KOPT-K1 (cell line): ENCODE results near the gene SLC4A4.

Source experiments
- H3K27ac ChIP-seq: fragments of 200-600 bp; sonication (generic); 2 replicates; pipeline ENCODE4 v1.5.1; 2016; ENCODE audit warnings: antibody characterized with exemption, mild to moderate bottlenecking, low read depth, low read length; ENCODE audit not compliant: poor library complexity, severe bottlenecking
- H3K36me3 ChIP-seq: fragments of 200-600 bp; sonication (generic); 2 replicates; pipeline ENCODE4 v1.5.1; 2017; ENCODE audit warnings: antibody characterized with exemption, mild to moderate bottlenecking, low read length, moderate library complexity; ENCODE audit not compliant: insufficient read depth
- H3K9me3 ChIP-seq: fragments of 200-600 bp; sonication (generic); 2 replicates; pipeline ENCODE4 v1.5.1; 2017; ENCODE audit warnings: antibody characterized with exemption, low read length, mild to moderate bottlenecking; ENCODE audit not compliant: insufficient read depth, poor library complexity, severe bottlenecking

SLC4A4 gene

GRCh38 chr4:71498002-71498401, 159.2 kb downstream of the SLC4A4 start:
- Histone ChIP-seq H3K36me3 (no peaks in the 10 kb centered on the region), H3K27ac (no peak overlapping the region), H3K9me3 (no peaks in the 10 kb centered on the region)

- Histone ChIP-seq H3K36me3 (no peaks in the 10 kb centered on the region), H3K9me3 (no peaks in the 10 kb centered on the region), H3K27ac (no peak overlapping the region)
These were observed 159.8 kb downstream of the SLC4A4 start for GRCh38 chr4:71498625-71499024.

GRCh38 chr4:71501992-71502391, 163.2 kb downstream of the SLC4A4 start:
- H3K36me3 ChIP-seq, result peaks cover 4% of the 10 kb centered on the region; the same call in 1 of the 2 replicates
- H3K9me3 ChIP-seq, result peaks cover 8% of the 10 kb centered on the region
- H3K27ac ChIP-seq, result no peak overlapping the region

GRCh38 chr4:71518283-71518989, 179.6 kb downstream of the SLC4A4 start:
- H3K9me3 ChIP-seq, result no peaks in the 10 kb centered on the region
- no peak overlapping the region for H3K27ac ChIP-seq
- H3K36me3 ChIP-seq, result no peaks in the 10 kb centered on the region

GRCh38 chr4:71520308-71520707, 181.5 kb downstream of the SLC4A4 start:
- H3K27ac ChIP-seq, result no peak overlapping the region
- no peaks in the 10 kb centered on the region for H3K36me3 ChIP-seq
- no peaks in the 10 kb centered on the region for H3K9me3 ChIP-seq

GRCh38 chr4:71520850-71521249, 182.0 kb downstream of the SLC4A4 start:
- H3K36me3 ChIP-seq, result no peaks in the 10 kb centered on the region
- no peak overlapping the region for H3K27ac ChIP-seq
- H3K9me3 ChIP-seq, result no peaks in the 10 kb centered on the region

- Histone ChIP-seq H3K36me3 (no peaks in the 10 kb centered on the region), H3K27ac (no peak overlapping the region), H3K9me3 (no peaks in the 10 kb centered on the region)
These were observed 185.9 kb downstream of the SLC4A4 start for GRCh38 chr4:71524756-71525155.

- no peaks in the 10 kb centered on the region for H3K9me3 ChIP-seq
- no peaks in the 10 kb centered on the region for H3K36me3 ChIP-seq
- no peak overlapping the region for H3K27ac ChIP-seq
These were observed 188.0 kb downstream of the SLC4A4 start for GRCh38 chr4:71526637-71527406.

- Histone ChIP-seq H3K9me3 (no peaks in the 10 kb centered on the region), H3K36me3 (no peaks in the 10 kb centered on the region), H3K27ac (no peak overlapping the region)
These were observed 193.6 kb downstream of the SLC4A4 start for GRCh38 chr4:71532407-71532806.

- Histone ChIP-seq H3K27ac (no peak overlapping the region), H3K36me3 (no peaks in the 10 kb centered on the region), H3K9me3 (no peaks in the 10 kb centered on the region)
These were observed 194.3 kb downstream of the SLC4A4 start for GRCh38 chr4:71533121-71533520.

GRCh38 chr4:71537551-71538065, 198.8 kb downstream of the SLC4A4 start:
- no peak overlapping the region for H3K27ac ChIP-seq
- H3K36me3 ChIP-seq, result no peaks in the 10 kb centered on the region
- H3K9me3 ChIP-seq, result no peaks in the 10 kb centered on the region

GRCh38 chr4:71538528-71538927, 199.7 kb downstream of the SLC4A4 start:
- Histone ChIP-seq H3K27ac (no peak overlapping the region), H3K36me3 (no peaks in the 10 kb centered on the region), H3K9me3 (no peaks in the 10 kb centered on the region)

GRCh38 chr4:71540749-71541269, 202.0 kb downstream of the SLC4A4 start:
- Histone ChIP-seq H3K9me3 (no peaks in the 10 kb centered on the region), H3K27ac (no peak overlapping the region)

GRCh38 chr4:71541541-71541940, 202.7 kb downstream of the SLC4A4 start:
- no peak overlapping the region for H3K27ac ChIP-seq

More at GRCh38 chr4:71540749-71541269, 202.0 kb downstream of the SLC4A4 start:
- H3K36me3 ChIP-seq, result no peaks in the 10 kb centered on the region

GRCh38 chr4:71545168-71545567, 206.3 kb downstream of the SLC4A4 start:
- no peaks in the 10 kb centered on the region for H3K36me3 ChIP-seq
- H3K9me3 ChIP-seq, result no peaks in the 10 kb centered on the region
- no peak overlapping the region for H3K27ac ChIP-seq

More at GRCh38 chr4:71541541-71541940, 202.7 kb downstream of the SLC4A4 start:
- H3K9me3 ChIP-seq, result no peaks in the 10 kb centered on the region
- H3K36me3 ChIP-seq, result no peaks in the 10 kb centered on the region
